ENCODE measurements around the gene SGCA.

The SGCA gene

GRCh38 chr17:50120475-50121253 lies 45.1 kb upstream of the SGCA start:
- H3K4me1 ChIP-seq (ENCODE audit: insufficient read depth, poor library complexity, severe bottlenecking) = no peaks in the 10 kb centered on the region
- H3K27ac ChIP-seq (ENCODE audit: poor library complexity, severe bottlenecking) = no peak overlapping the region
- peaks cover 11% of the 10 kb centered on the region for H3K27me3 ChIP-seq (ENCODE audit: insufficient read depth, poor library complexity, severe bottlenecking)
- TF ChIP-seq CTCF (IDR thresholded peaks at IDR 0.05; ENCODE audit: poor library complexity, severe bottlenecking) = no peak
- H3K4me3 ChIP-seq (ENCODE audit: severe bottlenecking) = no peak overlapping the region
- no peaks in the 10 kb centered on the region for H3K9me3 ChIP-seq (ENCODE audit: severe bottlenecking)
- H3K36me3 ChIP-seq (ENCODE audit: low read depth) = no peaks in the 10 kb centered on the region
- ATAC-seq (ENCODE audit: low read depth) (no peak), DNase-seq (ENCODE audit: low spot score) (no peak)

- H3K27ac ChIP-seq (ENCODE audit: poor library complexity, severe bottlenecking) = no peak overlapping the region
- H3K4me3 ChIP-seq (ENCODE audit: severe bottlenecking) = no peak overlapping the region
- no peak for DNase-seq (ENCODE audit: low spot score)
- H3K36me3 ChIP-seq (ENCODE audit: low read depth) = no peaks in the 10 kb centered on the region
- no peak for ATAC-seq (ENCODE audit: low read depth)
- H3K27me3 ChIP-seq (ENCODE audit: insufficient read depth, poor library complexity, severe bottlenecking) = no peaks in the 10 kb centered on the region
- H3K4me1 ChIP-seq (ENCODE audit: insufficient read depth, poor library complexity, severe bottlenecking) = peaks cover 6% of the 10 kb centered on the region
- no peaks in the 10 kb centered on the region for H3K9me3 ChIP-seq (ENCODE audit: severe bottlenecking)
- TF ChIP-seq CTCF (IDR thresholded peaks at IDR 0.05; ENCODE audit: poor library complexity, severe bottlenecking) = no peak
Measured at GRCh38 chr17:50122945-50123344, 42.9 kb upstream of the SGCA start.

- no peak overlapping the region for H3K4me3 ChIP-seq (ENCODE audit: severe bottlenecking)
- no peak for TF ChIP-seq CTCF (IDR thresholded peaks at IDR 0.05; ENCODE audit: poor library complexity, severe bottlenecking)
Measured at GRCh38 chr17:50123649-50124349, 42.0 kb upstream of the SGCA start.

GRCh38 chr17:50125420-50125997 lies 40.3 kb upstream of the SGCA start:
- no peak overlapping the region for H3K27ac ChIP-seq (ENCODE audit: poor library complexity, severe bottlenecking)
- H3K4me1 ChIP-seq (ENCODE audit: insufficient read depth, poor library complexity, severe bottlenecking) = peaks cover 6% of the 10 kb centered on the region
- H3K27me3 ChIP-seq (ENCODE audit: insufficient read depth, poor library complexity, severe bottlenecking) = peaks cover 6% of the 10 kb centered on the region
- no peaks in the 10 kb centered on the region for H3K9me3 ChIP-seq (ENCODE audit: severe bottlenecking)
- H3K36me3 ChIP-seq (ENCODE audit: low read depth) = no peaks in the 10 kb centered on the region
- ATAC-seq (ENCODE audit: low read depth) (no peak), DNase-seq (ENCODE audit: low spot score) (no peak)
- no peak for TF ChIP-seq CTCF (IDR thresholded peaks at IDR 0.05; ENCODE audit: poor library complexity, severe bottlenecking)
- H3K4me3 ChIP-seq (ENCODE audit: severe bottlenecking) = no peak overlapping the region

More at GRCh38 chr17:50123649-50124349, 42.0 kb upstream of the SGCA start:
- Histone ChIP-seq H3K36me3 (ENCODE audit: low read depth) (no peaks in the 10 kb centered on the region), H3K4me1 (ENCODE audit: insufficient read depth, poor library complexity, severe bottlenecking) (peaks cover 6% of the 10 kb centered on the region), H3K27me3 (ENCODE audit: insufficient read depth, poor library complexity, severe bottlenecking) (peaks cover 4% of the 10 kb centered on the region), H3K9me3 (ENCODE audit: severe bottlenecking) (no peaks in the 10 kb centered on the region), H3K27ac (ENCODE audit: poor library complexity, severe bottlenecking) (no peak overlapping the region)
- DNase-seq (ENCODE audit: low spot score) = no peak
- ATAC-seq (ENCODE audit: low read depth) = 0 out of 3 replicates have a peak, but pooled peaks have one; percentile 7

Data from RWPE2 (cell line).